IMR-90 (cell line): ENCODE measurements around the gene XAB2. TPM values are rescaled to one million over a fixed set of nuclear protein-coding genes. Genes with fewer than 3 reads are reported as not detected.

Experiments
- ATAC-seq: fragments of 200-7000 bp; cut with Tn5 transposase; 2 replicates; pipeline ENCODE4 v1.9.1; 2020; ENCODE audit warnings: low read depth, mild to moderate bottlenecking, moderate library complexity
- BruUV-seq: library from RNA; stranded (reverse); fragments of 400-500 nt; replicated peaks from 2 replicates; lab custom pipeline; 2021; lab: Mats Ljungman, UMichigan
- CTCF ChIA-PET: fragments of 300-600 bp; formaldehyde crosslinking; extraction: SDS; loops from one replicate; lab custom pipeline; 2021; ENCODE audit warnings: antibody characterized with exemption; lab: Yijun Ruan, JAX
- POLR2A ChIA-PET: fragments of 300-600 bp; sonication (Branson Sonifier 250); formaldehyde crosslinking; loops from one replicate; lab custom pipeline; 2022; ENCODE audit warnings: antibody characterized with exemption; ENCODE audit not compliant: unreplicated experiment; lab: Charles Lee
- DNase-seq: peaks from one replicate; pipeline ENCODE4 v3.0.0; 2013
- H2AFZ ChIP-seq: replicated peaks from 2 replicates; pipeline ENCODE3; 2013; ENCODE audit warnings: low read length, mild to moderate bottlenecking; ENCODE audit not compliant: poor library complexity
- H2AK5ac ChIP-seq: 2 replicates; pipeline ENCODE4 v1.6.1; 2013; ENCODE audit warnings: low read depth, low read length, inconsistent platforms
- H2AK9ac ChIP-seq: replicated peaks from 2 replicates; pipeline ENCODE3; 2013; ENCODE audit warnings: mild to moderate bottlenecking, low read depth, low read length, moderate library complexity; ENCODE audit not compliant: poor library complexity
- H2BK120ac ChIP-seq: 2 replicates; pipeline ENCODE4 v1.6.1; 2013; ENCODE audit warnings: low read depth, low read length, inconsistent platforms
- H2BK15ac ChIP-seq: 3 replicates; pipeline ENCODE4 v1.6.1; 2013; ENCODE audit warnings: low read depth, low read length, inconsistent platforms
- H2BK20ac ChIP-seq: 2 replicates; pipeline ENCODE4 v1.6.1; 2013; ENCODE audit warnings: low read depth, mild to moderate bottlenecking, inconsistent platforms, low read length, moderate library complexity
- H2BK5ac ChIP-seq: 2 replicates; pipeline ENCODE4 v1.6.1; 2013; ENCODE audit warnings: mild to moderate bottlenecking, low read depth, low read length, inconsistent platforms; ENCODE audit not compliant: poor library complexity, severe bottlenecking
- H3K14ac ChIP-seq: replicated peaks from 2 replicates; pipeline ENCODE4 v1.6.1; 2013; ENCODE audit warnings: low read depth, low read length, inconsistent platforms
- H3K18ac ChIP-seq: 2 replicates; pipeline ENCODE4 v1.6.1; 2013; ENCODE audit warnings: low read depth, low read length, control low read depth
- H3K23ac ChIP-seq: 2 replicates; pipeline ENCODE4 v1.6.1; 2013; ENCODE audit warnings: low read depth, low read length, inconsistent platforms
- H3K27ac ChIP-seq: 2 replicates; pipeline ENCODE4 v1.5.1; 2013; ENCODE audit warnings: mild to moderate bottlenecking, control low read depth, low read length; ENCODE audit not compliant: insufficient read depth
- H3K27me3 ChIP-seq: 2 replicates; pipeline ENCODE4 v1.6.1; 2013; ENCODE audit warnings: low read length; ENCODE audit not compliant: control insufficient read depth, insufficient read depth
- H3K36me3 ChIP-seq: 2 replicates; pipeline ENCODE4 v1.6.1; 2013; ENCODE audit warnings: low read length, mixed read lengths; ENCODE audit not compliant: control insufficient read depth, insufficient read depth
- H3K4ac ChIP-seq: 2 replicates; pipeline ENCODE4 v1.6.1; 2013; ENCODE audit warnings: low read depth, low read length, inconsistent platforms
- H3K4me1 ChIP-seq: 2 replicates; pipeline ENCODE4 v1.6.1; 2013; ENCODE audit warnings: low read length, mixed read lengths; ENCODE audit not compliant: control insufficient read depth, insufficient read depth
- H3K4me2 ChIP-seq: 2 replicates; pipeline ENCODE4 v1.6.1; 2013; ENCODE audit warnings: low read depth, mild to moderate bottlenecking, control low read depth, low read length, moderate library complexity
- H3K4me3 ChIP-seq: 2 replicates; pipeline ENCODE4 v1.5.1; 2013; ENCODE audit warnings: low read depth, mild to moderate bottlenecking, control low read depth, low read length, moderate library complexity; ENCODE audit not compliant: insufficient read depth
- H3K56ac ChIP-seq: 2 replicates; pipeline ENCODE4 v1.6.1; 2013; ENCODE audit warnings: low read length, inconsistent platforms; ENCODE audit not compliant: insufficient read depth; ENCODE audit errors: extremely low read depth
- H3K79me1 ChIP-seq, 2 experiments: 2 replicates each; pipeline ENCODE4 v1.6.1; 2013; ENCODE audit warnings: low read length in 2 of 2, inconsistent platforms in 1 of 2, low read depth in 1 of 2
- H3K9ac ChIP-seq: 2 replicates; pipeline ENCODE4 v1.6.1; 2013; ENCODE audit warnings: low read depth, low read length, control low read depth
- H3K9me1 ChIP-seq: 2 replicates; pipeline ENCODE4 v1.6.1; 2013; ENCODE audit warnings: low read length, inconsistent platforms; ENCODE audit not compliant: insufficient read depth
- H3K9me3 ChIP-seq: 2 replicates; pipeline ENCODE4 v1.6.1; 2013; ENCODE audit warnings: low read length; ENCODE audit not compliant: control insufficient read depth, insufficient read depth
- H4K20me1 ChIP-seq: 2 replicates; pipeline ENCODE4 v1.6.1; 2013; ENCODE audit warnings: low read length, inconsistent platforms; ENCODE audit not compliant: insufficient read depth
- H4K5ac ChIP-seq: 2 replicates; pipeline ENCODE4 v1.6.1; 2013; ENCODE audit warnings: mild to moderate bottlenecking, low read depth, low read length, control low read depth
- H4K8ac ChIP-seq, 2 experiments: 2 replicates each; pipeline ENCODE4 v1.6.1; 2013; ENCODE audit warnings: low read depth in 2 of 2, low read length in 2 of 2, control low read depth in 1 of 2, inconsistent platforms in 1 of 2
- H4K91ac ChIP-seq: 2 replicates; pipeline ENCODE4 v1.6.1; 2013; ENCODE audit warnings: low read depth, low read length, inconsistent platforms; ENCODE audit not compliant: insufficient read depth
- FOS ChIP-seq: fragments of 150-350 bp; IDR thresholded peaks from 2 replicates; pipeline ENCODE4 v1.6.1; 2016; ENCODE audit warnings: low read depth, low read length
- MAFK ChIP-seq: IDR thresholded peaks from 2 replicates; pipeline ENCODE4 v1.6.1; 2012; ENCODE audit warnings: low read depth, low read length, improper control_type of control experiment
- MAZ ChIP-seq: IDR thresholded peaks from 2 replicates; pipeline ENCODE4 v1.6.1; 2012; ENCODE audit warnings: low read depth, mild to moderate bottlenecking, low read length, improper control_type of control experiment, moderate library complexity, borderline replicate concordance
- MXI1 ChIP-seq: IDR thresholded peaks from 2 replicates; pipeline ENCODE4 v1.6.1; 2012; ENCODE audit warnings: low read depth, mild to moderate bottlenecking, low read length, moderate library complexity, borderline replicate concordance
- NFE2L2 ChIP-seq: fragments of 150-350 bp; IDR thresholded peaks from 2 replicates; pipeline ENCODE4 v1.6.1; 2016; ENCODE audit warnings: low read depth, mild to moderate bottlenecking, low read length
- POLR2A ChIP-seq: IDR thresholded peaks from 2 replicates; pipeline ENCODE4 v1.6.1; 2012; ENCODE audit warnings: mild to moderate bottlenecking, low read depth, low read length
- RFX5 ChIP-seq: IDR thresholded peaks from 2 replicates; pipeline ENCODE4 v1.8.0; 2012; ENCODE audit warnings: low read depth, mild to moderate bottlenecking, low read length, moderate library complexity
- WGBS, 2 experiments: methylation state at CpG; one replicate each; pipeline versions ENCODE4 v1.1.5 to v1.1.7; 2013; ENCODE audit warnings: missing lambda C conversion rate in 2 of 2; ENCODE audit not compliant: insufficient read length in 1 of 2; ENCODE audit errors: extremely low coverage in 2 of 2; 5-methylcytosine and 5-hydroxymethylcytosine counted together
- dilution Hi-C: fragments of 300-500 bp; cut with HindIII; formaldehyde crosslinking; loops from one replicate; pipeline ENCODE4 v1.14.3; 2018; ENCODE audit warnings: low sequenced_read_pairs; ENCODE audit not compliant: unreplicated experiment
- in situ Hi-C: fragments of 300-500 bp; cut with MboI; formaldehyde crosslinking; loops from 3 replicates; pipeline ENCODE4 v1.14.3; 2019; ENCODE audit warnings: low sequenced_read_pairs, inconsistent platforms, mixed read lengths
- intact Hi-C: fragments of 100-400 bp; cut with micrococcal nuclease; formaldehyde crosslinking; loops from 2 replicates; pipeline ENCODE4 v1.10.0; 2022
- polyA plus RNA-seq, 3 experiments: library from polyadenylated mRNA; depleted of rRNA; stranded (reverse); fragments of >200 nt; gene quantifications; 2 replicates each; pipeline ENCODE4 v1.2.3, GENCODE V29; 2012; ENCODE audit warnings: low replicate concordance in 1 of 3
- total RNA-seq: library from RNA; depleted of rRNA; stranded (reverse); fragments of >200 nt; gene quantifications from 2 replicates; pipeline ENCODE4 v1.2.3, GENCODE V29; 2012
- TF ChIP-seq, protein P1 (sequence below): fragments of 150-350 bp; IDR thresholded peaks from 2 replicates; pipeline ENCODE4 v1.6.1; 2017; ENCODE audit warnings: mild to moderate bottlenecking, antibody characterized with exemption, low read length, low read depth
- TF ChIP-seq, protein P2 (sequence below): fragments of 150-350 bp; IDR thresholded peaks from 2 replicates; pipeline ENCODE4 v1.6.1; 2016; ENCODE audit warnings: low read depth, mild to moderate bottlenecking, low read length, moderate library complexity, borderline replicate concordance

Gene XAB2
- total and polyA plus RNA-seq, 2 of the 4 experiments (the other 2 are of a cell fraction) = 29.9 to 34.4 TPM

DNA sequence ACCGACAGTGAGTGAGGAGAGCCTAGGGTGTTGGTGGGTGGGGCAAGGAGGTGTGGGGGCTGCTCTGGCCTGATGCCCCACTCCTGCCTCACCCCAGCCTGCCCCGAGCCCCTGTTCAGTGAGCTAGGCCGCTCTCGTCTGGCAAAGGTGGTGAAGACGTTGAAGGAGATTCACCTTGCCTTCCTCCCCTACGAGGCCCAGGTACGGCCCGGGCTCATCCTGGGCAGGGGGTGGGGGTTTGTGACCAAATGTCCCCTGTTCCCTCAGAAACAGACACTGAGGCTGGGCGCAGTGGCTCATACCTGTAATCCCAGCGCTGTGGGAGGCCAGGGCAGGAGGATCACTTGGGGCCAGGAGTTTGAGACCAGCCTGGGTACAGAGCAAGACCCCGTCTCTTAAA is 11.5 kb upstream of the XAB2 start:
- no TSS peak for BruUV-seq
- H3K4me1 ChIP-seq = no peaks in the 10 kb centered on the region
- H3K9me3 ChIP-seq = no peaks in the 10 kb centered on the region
- TF ChIP-seq MXI1 (no peak), NFE2L2 (no peak), MAFK (no peak), POLR2A (no peak), FOS (no peak), MAZ (no peak), RFX5 (no peak)
- TF ChIP-seq, protein P1, sequence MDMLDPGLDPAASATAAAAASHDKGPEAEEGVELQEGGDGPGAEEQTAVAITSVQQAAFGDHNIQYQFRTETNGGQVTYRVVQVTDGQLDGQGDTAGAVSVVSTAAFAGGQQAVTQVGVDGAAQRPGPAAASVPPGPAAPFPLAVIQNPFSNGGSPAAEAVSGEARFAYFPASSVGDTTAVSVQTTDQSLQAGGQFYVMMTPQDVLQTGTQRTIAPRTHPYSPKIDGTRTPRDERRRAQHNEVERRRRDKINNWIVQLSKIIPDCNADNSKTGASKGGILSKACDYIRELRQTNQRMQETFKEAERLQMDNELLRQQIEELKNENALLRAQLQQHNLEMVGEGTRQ = no peak
- TF ChIP-seq, protein P2, sequence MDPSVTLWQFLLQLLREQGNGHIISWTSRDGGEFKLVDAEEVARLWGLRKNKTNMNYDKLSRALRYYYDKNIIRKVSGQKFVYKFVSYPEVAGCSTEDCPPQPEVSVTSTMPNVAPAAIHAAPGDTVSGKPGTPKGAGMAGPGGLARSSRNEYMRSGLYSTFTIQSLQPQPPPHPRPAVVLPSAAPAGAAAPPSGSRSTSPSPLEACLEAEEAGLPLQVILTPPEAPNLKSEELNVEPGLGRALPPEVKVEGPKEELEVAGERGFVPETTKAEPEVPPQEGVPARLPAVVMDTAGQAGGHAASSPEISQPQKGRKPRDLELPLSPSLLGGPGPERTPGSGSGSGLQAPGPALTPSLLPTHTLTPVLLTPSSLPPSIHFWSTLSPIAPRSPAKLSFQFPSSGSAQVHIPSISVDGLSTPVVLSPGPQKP = no peak
- CTCF ChIA-PET = no interaction called here
- peaks cover 12% of the 10 kb centered on the region for H3K9me1 ChIP-seq
- H3K4me2 ChIP-seq = no peak overlapping the region
- DNase-seq (no peak), ATAC-seq (no peak)
- POLR2A ChIA-PET = no interaction called here
- H3K14ac ChIP-seq = no peak overlapping the region
- H3K56ac ChIP-seq = no peak overlapping the region
- 83% methylated on average over 2 of the region's 11 CpGs; no CpG with 5 or more reads in 1 of the 2 experiments for WGBS, 2 experiments
- no peaks in the 10 kb centered on the region for H3K36me3 ChIP-seq
- no peak overlapping the region for H2BK15ac ChIP-seq
- peaks cover 5% of the 10 kb centered on the region; the same call in 1 of the 2 replicates for H4K20me1 ChIP-seq
- H3K9ac ChIP-seq = no peak overlapping the region
- H2AK9ac ChIP-seq = no peak overlapping the region
- no peak overlapping the region for H2BK20ac ChIP-seq
- H4K5ac ChIP-seq = no peak overlapping the region
- no peak overlapping the region for H3K18ac ChIP-seq
- H3K27ac ChIP-seq = no peak overlapping the region
- no peak overlapping the region for H2AFZ ChIP-seq
- in situ Hi-C loops (no loop called here), intact Hi-C loops (no loop called here), dilution Hi-C loops (no loop called here)
- no peak overlapping the region for H2BK5ac ChIP-seq
- no peak overlapping the region for H3K4me3 ChIP-seq
- peaks cover 11% of the 10 kb centered on the region; the same call in 1 of the 2 replicates for H3K27me3 ChIP-seq
- no peak overlapping the region for H4K91ac ChIP-seq
- H3K23ac ChIP-seq = no peak overlapping the region
- no peak overlapping the region for H4K8ac ChIP-seq
- H2BK120ac ChIP-seq = no peak overlapping the region
- H3K79me1 ChIP-seq = no peaks in the 10 kb centered on the region
- no peak overlapping the region for H3K4ac ChIP-seq
- H2AK5ac ChIP-seq = no peak overlapping the region
